ENCODE data around the gene LRP10. TPM values are rescaled to one million over a fixed set of nuclear protein-coding genes. Genes with fewer than 3 reads are reported as not detected.

Gene LRP10
- total RNA-seq, 1 donor from 2014 or later = 11.0 TPM

- Histone ChIP-seq H3K27ac (ENCODE audit: low read depth, low read length) (peak overlapping the region; percentile 93), H3K27me3 (ENCODE audit: control insufficient read depth in 3 of 3, insufficient read depth in 3 of 3, low read length in 3 of 3) (no peaks in the 10 kb centered on the region), H3K4me1 (ENCODE audit: control insufficient read depth in 3 of 3, insufficient read depth in 3 of 3, low read length in 3 of 3) (peaks cover 17 to 24% (median 21%) of the 10 kb centered on the region in 3 donors), H3K9ac (ENCODE audit: low read depth in 1 of 3, low read length in 3 of 3) (peak overlapping the region; percentile 93 to 99 (median 95)), H3K4me3 (ENCODE audit: low read length in 3 of 3) (peak overlapping the region; percentile 91 to 99 (median 98)), H3K9me3 (ENCODE audit: control insufficient read depth in 3 of 3, low read length in 3 of 3) (no peaks in the 10 kb centered on the region), H3K36me3 (ENCODE audit: control insufficient read depth in 3 of 3, insufficient read depth in 3 of 3, low read length in 3 of 3) (peaks cover 22 to 29% (median 28%) of the 10 kb centered on the region in 3 donors)
Measured at GRCh38 chr14:22928237-22929103, 56.9 kb downstream of the LRP10 start.

- Histone ChIP-seq H3K9me3 (ENCODE audit: control insufficient read depth in 3 of 3, low read length in 3 of 3) (no peaks in the 10 kb centered on the region), H3K4me1 (ENCODE audit: control insufficient read depth in 3 of 3, insufficient read depth in 3 of 3, low read length in 3 of 3) (peaks cover 17 to 24% (median 21%) of the 10 kb centered on the region in 3 donors), H3K4me3 (ENCODE audit: low read length in 3 of 3) (peak within 1 kb of the TSS; percentile 91 to 99 (median 98)), H3K9ac (ENCODE audit: low read depth in 1 of 3, low read length in 3 of 3) (peak within 1 kb of the TSS; percentile 93 to 99 (median 95)), H3K27ac (ENCODE audit: low read depth, low read length) (peak within 1 kb of the TSS; percentile 93), H3K27me3 (ENCODE audit: control insufficient read depth in 3 of 3, insufficient read depth in 3 of 3, low read length in 3 of 3) (no peaks in the 10 kb centered on the region), H3K36me3 (ENCODE audit: control insufficient read depth in 3 of 3, insufficient read depth in 3 of 3, low read length in 3 of 3) (peaks cover 14 to 21% (median 21%) of the 10 kb centered on the region in 3 donors)
Measured at GRCh38 chr14:22929104-22929960, 57.8 kb downstream of the LRP10 start, which contains the start of gene PRMT5. TSS of gene PRMT5 (minus strand) at chr14:22929376. CDS start at chr14:22929361, 15 bp downstream.

- peak overlapping the region; percentile 93 for H3K27ac ChIP-seq (ENCODE audit: low read depth, low read length)
- H3K4me1 ChIP-seq (ENCODE audit: control insufficient read depth in 3 of 3, insufficient read depth in 3 of 3, low read length in 3 of 3) = peaks cover 17 to 24% (median 21%) of the 10 kb centered on the region in 3 donors
- H3K4me3 ChIP-seq (ENCODE audit: low read length in 3 of 3) = peak overlapping the region; percentile 74 to 98 (median 91)
- H3K9ac ChIP-seq (ENCODE audit: low read depth in 1 of 3, low read length in 3 of 3) = peak overlapping the region; percentile 70 to 73 (median 71)
- no peaks in the 10 kb centered on the region for H3K9me3 ChIP-seq (ENCODE audit: control insufficient read depth in 3 of 3, low read length in 3 of 3)
- H3K36me3 ChIP-seq (ENCODE audit: control insufficient read depth in 3 of 3, insufficient read depth in 3 of 3, low read length in 3 of 3) = peaks cover 9 to 15% (median 14%) of the 10 kb centered on the region in 3 donors
- no peaks in the 10 kb centered on the region for H3K27me3 ChIP-seq (ENCODE audit: control insufficient read depth in 3 of 3, insufficient read depth in 3 of 3, low read length in 3 of 3)
Measured at GRCh38 chr14:22929961-22930364, 58.4 kb downstream of the LRP10 start.

Small RNA genes lying within 50 kb of the gene (small RNA-seq; reads per million reads assigned to genes)
- gene RF00019 = not detected

Other genes with a start within 250 kb of the LRP10 start
- not detected for gene OR6J1, start 227.4 kb upstream of the LRP10 start, total RNA-seq
- gene OXA1L, start 105.1 kb upstream of the LRP10 start, total RNA-seq = 79.9 TPM
- 15.1 TPM for gene SLC7A7, start 56.3 kb upstream of the LRP10 start, total RNA-seq
- gene MRPL52, start 41.9 kb upstream of the LRP10 start, total RNA-seq = 16.7 TPM
- gene MMP14, start 35.2 kb upstream of the LRP10 start, total RNA-seq = 96.0 TPM
- under 0.01 TPM for gene REM2, start 11.5 kb downstream of the LRP10 start, total RNA-seq
- 66.8 TPM for gene RBM23, start 47.4 kb downstream of the LRP10 start, total RNA-seq
- gene PRMT5, start 57.6 kb downstream of the LRP10 start, total RNA-seq = 60.0 TPM
- gene HAUS4, start 85.3 kb downstream of the LRP10 start, total RNA-seq = 53.2 TPM
- 77.8 TPM for gene AJUBA, start 110.8 kb downstream of the LRP10 start, total RNA-seq
- 9.9 TPM for gene C14orf93, start 138.4 kb downstream of the LRP10 start, total RNA-seq
- gene PSMB5, start 163.2 kb downstream of the LRP10 start, total RNA-seq = 183 TPM
- gene PSMB11, start 170.5 kb downstream of the LRP10 start, total RNA-seq = not detected
- gene CDH24, start 185.8 kb downstream of the LRP10 start, total RNA-seq = 1.6 TPM
- 62.1 TPM for gene ACIN1, start 223.4 kb downstream of the LRP10 start, total RNA-seq
- 24.5 TPM for gene C14orf119, start 223.8 kb downstream of the LRP10 start, total RNA-seq
- not detected for gene CIROP, start 233.2 kb downstream of the LRP10 start, total RNA-seq
- under 0.01 TPM for gene CEBPE, start 247.5 kb downstream of the LRP10 start, total RNA-seq

Data from skeletal muscle tissue (tissue), 5 donors.